ENCODE results near the gene SEC62.
"Not testable (repeated sequence)": the region's sequence is repeated elsewhere in the genome, so short reads cannot be mapped to it uniquely, and the experiment has no call there.

The SEC62 gene

GRCh38 chr3:169993761-169994160, 27.2 kb downstream of the SEC62 start:
- H3K4me1 Mint-ChIP-seq = peaks cover 4% of the 10 kb centered on the region

GRCh38 chr3:169996063-169996462, 29.5 kb downstream of the SEC62 start:
- H3K27ac Mint-ChIP-seq = no peak overlapping the region

More at GRCh38 chr3:169993761-169994160, 27.2 kb downstream of the SEC62 start:
- DNase-seq = no peak
- no peak overlapping the region for H3K4me3 Mint-ChIP-seq
- H3K27ac Mint-ChIP-seq = no peak overlapping the region
- H3K9me3 Mint-ChIP-seq = no peaks in the 10 kb centered on the region
- H3K27me3 Mint-ChIP-seq = no peaks in the 10 kb centered on the region
- ATAC-seq = no peak

DNA sequence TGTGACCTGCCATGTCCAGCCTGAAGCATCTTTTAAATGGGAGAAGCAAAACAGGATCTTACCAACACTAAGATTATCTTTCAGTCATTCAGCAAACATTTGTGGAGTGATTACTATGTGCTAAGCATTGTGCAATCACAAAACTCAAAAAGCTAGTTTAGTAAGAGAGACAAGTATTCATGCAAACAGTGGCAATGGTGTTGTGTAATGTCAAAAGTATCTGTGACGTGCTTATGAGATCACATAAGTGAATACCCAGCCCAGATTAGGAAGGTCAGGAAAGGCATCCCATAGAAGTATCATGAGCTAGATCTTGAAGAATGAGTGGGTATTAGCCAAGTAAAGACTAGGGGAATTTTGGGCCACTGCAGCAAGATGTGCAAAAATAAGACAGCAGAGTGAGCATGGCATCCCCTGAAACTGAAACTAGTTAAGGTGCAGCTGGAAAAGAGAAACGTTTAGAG, 32.1 kb downstream of the SEC62 start:
- no peak for DNase-seq
- Mint-ChIP-seq H3K27me3 (no peaks in the 10 kb centered on the region), H3K27ac (no peak overlapping the region), H3K4me3 (no peak overlapping the region), H3K9me3 (no peaks in the 10 kb centered on the region), H3K4me1 (peaks cover 35% of the 10 kb centered on the region)
- peak; percentile 46 for ATAC-seq

More at GRCh38 chr3:169996063-169996462, 29.5 kb downstream of the SEC62 start:
- no peaks in the 10 kb centered on the region for H3K27me3 Mint-ChIP-seq
- DNase-seq (no peak), ATAC-seq (no peak)
- no peaks in the 10 kb centered on the region for H3K9me3 Mint-ChIP-seq
- H3K4me1 Mint-ChIP-seq = peaks cover 14% of the 10 kb centered on the region
- H3K4me3 Mint-ChIP-seq = no peak overlapping the region

GRCh38 chr3:169999433-169999832, 32.8 kb downstream of the SEC62 start:
- ATAC-seq = peak; percentile 92
- no peak overlapping the region for H3K27ac Mint-ChIP-seq

GRCh38 chr3:170000051-170000450, 33.4 kb downstream of the SEC62 start:
- ATAC-seq (no peak), DNase-seq (no peak)
- Mint-ChIP-seq H3K4me1 (peaks cover 39% of the 10 kb centered on the region), H3K27me3 (no peaks in the 10 kb centered on the region), H3K27ac (no peak overlapping the region), H3K9me3 (no peaks in the 10 kb centered on the region), H3K4me3 (no peak overlapping the region)

More at GRCh38 chr3:169999433-169999832, 32.8 kb downstream of the SEC62 start:
- Mint-ChIP-seq H3K9me3 (no peaks in the 10 kb centered on the region), H3K4me3 (no peak overlapping the region), H3K4me1 (peaks cover 39% of the 10 kb centered on the region), H3K27me3 (no peaks in the 10 kb centered on the region)
- DNase-seq = no peak

DNA sequence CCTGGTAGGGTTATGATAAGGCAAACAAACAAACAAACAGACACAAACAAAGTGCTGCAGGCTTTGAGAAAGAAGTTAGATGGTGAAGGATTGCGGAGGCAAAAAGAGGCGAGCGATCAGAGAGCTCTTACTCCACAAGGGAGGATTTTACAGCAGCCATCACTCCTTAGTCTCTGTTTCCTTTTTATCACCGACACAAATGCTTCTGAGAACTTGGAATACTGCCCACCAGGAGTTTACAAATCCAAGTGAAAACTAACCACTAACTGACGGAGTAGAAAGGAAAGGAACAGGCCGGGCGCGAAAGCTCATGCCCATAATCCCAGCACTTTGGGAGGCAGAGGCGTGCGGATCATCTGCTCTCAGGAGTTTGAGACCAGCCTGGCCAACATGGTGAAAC, 35.6 kb downstream of the SEC62 start:
- peaks cover 52% of the 10 kb centered on the region for H3K4me1 Mint-ChIP-seq
- H3K9me3 Mint-ChIP-seq = no peaks in the 10 kb centered on the region

DNA sequence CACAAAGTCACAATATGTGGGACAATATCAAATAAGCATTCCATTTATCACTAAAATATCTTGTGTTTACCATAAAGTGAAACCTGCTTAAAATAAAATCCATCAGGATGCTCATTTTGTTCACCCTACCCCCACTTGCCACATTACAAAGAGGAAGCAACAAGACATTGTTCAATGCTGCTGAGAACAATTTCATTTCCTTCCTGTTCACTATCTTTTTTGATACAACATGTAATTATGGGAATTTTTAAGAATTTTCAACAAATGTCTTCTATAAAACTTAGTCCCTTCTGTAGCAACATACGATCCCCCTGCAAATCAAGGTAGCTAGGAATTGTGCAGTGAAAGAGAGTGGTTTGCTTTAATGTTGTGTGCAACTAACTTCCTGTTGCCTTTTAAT, 36.3 kb downstream of the SEC62 start:
- no peak for ATAC-seq
- H3K9me3 Mint-ChIP-seq = no peaks in the 10 kb centered on the region
- H3K4me1 Mint-ChIP-seq = peaks cover 58% of the 10 kb centered on the region
- no peaks in the 10 kb centered on the region for H3K27me3 Mint-ChIP-seq
- H3K27ac Mint-ChIP-seq = peak overlapping the region in 1 of 2 donors; percentile 73
- no peak overlapping the region for H3K4me3 Mint-ChIP-seq
- DNase-seq = no peak

More for the DNA sequence above, 35.6 kb downstream of the SEC62 start:
- H3K27ac Mint-ChIP-seq = no peak overlapping the region
- no peaks in the 10 kb centered on the region for H3K27me3 Mint-ChIP-seq
- no peak for ATAC-seq
- H3K4me3 Mint-ChIP-seq = no peak overlapping the region
- no peak for DNase-seq

DNA sequence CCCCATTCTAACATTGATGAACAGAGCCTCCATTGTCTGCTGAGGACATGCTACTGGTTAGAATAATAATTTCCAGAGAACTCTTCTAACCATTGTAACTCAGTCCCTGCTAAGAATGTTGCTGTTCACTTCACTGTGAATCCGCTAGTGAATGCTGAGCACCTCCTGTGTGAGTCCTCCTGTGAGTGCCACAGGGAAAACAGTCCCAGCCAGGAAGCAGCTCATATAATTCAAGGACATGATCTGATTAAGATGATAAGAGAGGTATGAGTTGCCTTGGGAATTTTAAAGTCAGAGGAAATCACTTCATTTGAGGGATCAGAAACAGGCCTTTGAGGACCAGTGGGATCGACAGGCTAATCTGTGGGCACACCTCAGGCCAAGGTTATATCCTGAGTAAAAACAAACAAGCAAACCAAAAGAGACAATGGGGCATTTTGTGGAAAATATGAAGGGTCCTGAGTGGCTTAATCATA, 37.3 kb downstream of the SEC62 start:
- H3K4me3 Mint-ChIP-seq = no peak overlapping the region
- peaks cover 53% of the 10 kb centered on the region for H3K4me1 Mint-ChIP-seq
- H3K9me3 Mint-ChIP-seq = no peaks in the 10 kb centered on the region
- ATAC-seq = no peak
- H3K27ac Mint-ChIP-seq = no peak overlapping the region
- no peaks in the 10 kb centered on the region for H3K27me3 Mint-ChIP-seq
- DNase-seq = no peak

GRCh38 chr3:170007031-170007663, 40.5 kb downstream of the SEC62 start:
- DNase-seq (peak; percentile 39 to 56), ATAC-seq (peak; percentile 95)
- Mint-ChIP-seq H3K27me3 (no peaks in the 10 kb centered on the region), H3K4me3 (peak overlapping the region; percentile 39 to 67), H3K4me1 (peaks cover 38% of the 10 kb centered on the region), H3K9me3 (no peaks in the 10 kb centered on the region), H3K27ac (peak overlapping the region; percentile 66 to 98)

- DNase-seq = no peak
- ATAC-seq = no peak
- no peaks in the 10 kb centered on the region for H3K9me3 Mint-ChIP-seq
- no peak overlapping the region for H3K4me3 Mint-ChIP-seq
- peaks cover 19% of the 10 kb centered on the region for H3K4me1 Mint-ChIP-seq
- no peak overlapping the region for H3K27ac Mint-ChIP-seq
- H3K27me3 Mint-ChIP-seq = no peaks in the 10 kb centered on the region
Measured at GRCh38 chr3:170010498-170010897, 43.9 kb downstream of the SEC62 start.

DNA sequence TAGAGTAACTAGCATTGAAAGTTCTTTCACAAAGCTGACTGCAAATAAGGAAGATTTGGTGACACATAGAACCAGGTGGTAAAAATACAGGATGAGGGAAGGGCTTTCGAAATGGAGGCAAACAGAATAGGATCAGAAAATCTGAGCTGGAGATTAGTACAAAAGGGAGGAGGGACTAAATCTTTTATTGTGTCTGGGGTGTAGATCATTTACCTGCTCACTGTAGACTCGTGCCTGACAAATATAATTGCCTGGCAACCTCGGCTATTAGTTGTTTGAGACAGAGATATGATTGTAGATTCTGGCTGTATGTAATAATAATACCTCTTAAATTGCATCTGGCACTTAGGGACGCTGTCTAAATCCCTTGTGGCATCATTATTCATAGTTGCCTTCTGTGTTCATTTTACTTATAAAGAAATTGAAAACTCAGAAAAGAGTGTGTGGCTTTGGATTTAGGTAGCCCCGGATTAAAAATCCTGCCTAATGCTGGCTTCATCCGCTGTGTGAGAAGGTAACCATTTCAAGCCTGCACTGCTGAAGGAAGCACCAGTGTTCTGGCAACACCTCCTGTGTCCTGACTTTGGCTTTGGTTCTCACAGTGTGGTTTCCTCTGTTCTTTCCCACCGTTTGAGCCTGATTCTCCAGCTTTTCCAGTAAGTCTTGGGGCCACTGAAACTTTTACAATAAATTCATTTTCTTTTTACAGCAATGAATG, 46.2 kb downstream of the SEC62 start:
- Mint-ChIP-seq H3K27ac (no peak overlapping the region), H3K9me3 (no peaks in the 10 kb centered on the region), H3K27me3 (no peaks in the 10 kb centered on the region), H3K4me1 (peaks cover 7% of the 10 kb centered on the region), H3K4me3 (no peak overlapping the region)
- ATAC-seq = no peak
- no peak for DNase-seq

- Mint-ChIP-seq H3K4me3 (no peak overlapping the region), H3K27me3 (no peaks in the 10 kb centered on the region), H3K27ac (no peak overlapping the region), H3K4me1 (peaks cover 10% of the 10 kb centered on the region), H3K9me3 (no peaks in the 10 kb centered on the region)
- no peak for ATAC-seq
- DNase-seq = no peak
Measured at GRCh38 chr3:170016057-170016456, 49.5 kb downstream of the SEC62 start.

- H3K9me3 Mint-ChIP-seq, H3K27me3 Mint-ChIP-seq, H3K27ac Mint-ChIP-seq, H3K4me3 Mint-ChIP-seq, ATAC-seq, DNase-seq: not testable (repeated sequence)
- H3K4me1 Mint-ChIP-seq = peaks cover 16% of the 10 kb centered on the region
Measured at GRCh38 chr3:170019306-170019705, 52.7 kb downstream of the SEC62 start.

GRCh38 chr3:170021083-170021482, 54.5 kb downstream of the SEC62 start:
- Mint-ChIP-seq H3K4me1 (peaks cover 22% of the 10 kb centered on the region), H3K4me3 (peak overlapping the region in 1 of 2 donors; percentile 4), H3K27ac (peak overlapping the region in 1 of 2 donors; percentile 35), H3K27me3 (no peaks in the 10 kb centered on the region), H3K9me3 (no peaks in the 10 kb centered on the region)
- no peak for DNase-seq
- ATAC-seq = peak; percentile 76

- H3K9me3 Mint-ChIP-seq = peaks cover under 1 to 5% of the 10 kb centered on the region in 2 donors
- no peaks in the 10 kb centered on the region for H3K27me3 Mint-ChIP-seq
- no peak for DNase-seq
- no peak for ATAC-seq
- peaks cover 25% of the 10 kb centered on the region for H3K4me1 Mint-ChIP-seq
- no peak overlapping the region for H3K4me3 Mint-ChIP-seq
- H3K27ac Mint-ChIP-seq = no peak overlapping the region
Measured at GRCh38 chr3:170022336-170022735, 55.7 kb downstream of the SEC62 start.

DNA sequence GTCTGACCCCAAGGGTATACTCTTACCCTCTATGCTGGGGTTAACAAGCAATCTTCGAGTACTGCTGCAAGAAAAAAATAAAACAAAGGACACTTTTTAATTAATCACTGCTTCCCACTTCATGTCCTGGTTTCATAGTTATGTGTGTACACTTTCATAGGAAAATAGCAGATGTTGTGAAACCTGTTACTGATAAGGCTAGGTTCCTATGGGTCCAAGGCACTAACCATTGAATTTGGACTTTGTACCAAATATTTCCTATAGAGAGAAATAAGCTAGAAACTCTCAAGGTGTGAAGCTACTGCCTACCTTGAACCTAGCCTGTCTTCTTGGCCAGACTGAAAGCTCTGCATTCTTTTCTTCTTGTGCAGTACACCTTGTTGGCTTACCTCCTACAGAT, 56.6 kb downstream of the SEC62 start:
- H3K27me3 Mint-ChIP-seq = no peaks in the 10 kb centered on the region
- peaks cover 5 to 8% of the 10 kb centered on the region in 2 donors for H3K9me3 Mint-ChIP-seq
- no peak overlapping the region for H3K4me3 Mint-ChIP-seq
- ATAC-seq (no peak), DNase-seq (no peak)
- peaks cover 33% of the 10 kb centered on the region for H3K4me1 Mint-ChIP-seq
- H3K27ac Mint-ChIP-seq = no peak overlapping the region

Data from stimulated activated naive CD8-positive, alpha-beta T cell treated with anti-CD3 and anti-CD28 coated beads, Interleukin-15, amount 100 ng/mL, for 72 hours (primary cell).